ENCODE data around the gene MAGI1. TPM values are rescaled to one million over a fixed set of nuclear protein-coding genes. Genes with fewer than 3 reads are reported as not detected.

The MAGI1 gene
- total RNA-seq, 2 donors from 2014 or later: 38.6 to 45.1 TPM

- no peaks in the 10 kb centered on the region for H3K27me3 ChIP-seq (ENCODE audit: control insufficient read depth, insufficient read depth, low read length, poor library complexity, severe bottlenecking)
- no peaks in the 10 kb centered on the region for H3K4me1 ChIP-seq (ENCODE audit: control insufficient read depth, insufficient read depth, low read length)
- H3K4me3 Mint-ChIP-seq: no peak overlapping the region
- H3K36me3 Mint-ChIP-seq (ENCODE audit: low read depth): peaks cover 42% of the 10 kb centered on the region
- 93 to 94% methylated on average over 2 to 4 of the region's 4 CpGs for WGBS, 2 experiments (ENCODE audit: insufficient coverage in 1 of 2, insufficient read length in 1 of 2)
- H3K36me3 ChIP-seq (ENCODE audit: control insufficient read depth, insufficient read depth, low read length): peaks cover 30% of the 10 kb centered on the region
- H3K27ac Mint-ChIP-seq: no peak overlapping the region
- H3K27me3 Mint-ChIP-seq (ENCODE audit: insufficient read depth): no peaks in the 10 kb centered on the region
- no peaks in the 10 kb centered on the region for H3K9me3 Mint-ChIP-seq
- H3K27ac ChIP-seq (ENCODE audit: low read depth, low read length): no peak overlapping the region
- no peak for TF ChIP-seq CTCF (conservative IDR thresholded peaks at IDR 0.05)
- no peak for DNase-seq
- no peaks in the 10 kb centered on the region for H3K9me3 ChIP-seq (ENCODE audit: control insufficient read depth, low read length)
- H3K9ac ChIP-seq (ENCODE audit: extremely low read depth, low read length, poor library complexity, severe bottlenecking): no peak overlapping the region
- H3K4me1 Mint-ChIP-seq: peaks cover 12% of the 10 kb centered on the region
- H3K4me3 ChIP-seq (ENCODE audit: low read length): no peak overlapping the region
These were observed 652.9 kb downstream of the MAGI1 start for GRCh38 chr3:65385805-65386204.

- Mint-ChIP-seq H3K27ac (no peak overlapping the region), H3K36me3 (ENCODE audit: low read depth) (peaks cover 55% of the 10 kb centered on the region), H3K4me1 (peaks cover 9% of the 10 kb centered on the region)
These were observed 657.2 kb downstream of the MAGI1 start for GRCh38 chr3:65381496-65382010.

GRCh38 chr3:65379223-65379622 lies 659.5 kb downstream of the MAGI1 start:
- DNase-seq: no peak
- WGBS, 2 experiments (ENCODE audit: insufficient coverage in 1 of 2, insufficient read length in 1 of 2): 96 to 99% methylated on average over 34 to 35 of the region's 35 CpGs
- Mint-ChIP-seq H3K4me1 (peaks cover 9% of the 10 kb centered on the region), H3K9me3 (no peaks in the 10 kb centered on the region), H3K36me3 (ENCODE audit: low read depth) (peaks cover 66% of the 10 kb centered on the region), H3K27ac (no peak overlapping the region), H3K27me3 (ENCODE audit: insufficient read depth) (no peaks in the 10 kb centered on the region), H3K4me3 (no peak overlapping the region)
- H3K27ac ChIP-seq (ENCODE audit: low read depth, low read length): no peak overlapping the region
- H3K27me3 ChIP-seq (ENCODE audit: control insufficient read depth, insufficient read depth, low read length, poor library complexity, severe bottlenecking): no peaks in the 10 kb centered on the region
- H3K4me3 ChIP-seq (ENCODE audit: low read length): no peak overlapping the region
- H3K9me3 ChIP-seq (ENCODE audit: control insufficient read depth, low read length): peaks cover 6% of the 10 kb centered on the region
- H3K9ac ChIP-seq (ENCODE audit: extremely low read depth, low read length, poor library complexity, severe bottlenecking): no peak overlapping the region
- H3K4me1 ChIP-seq (ENCODE audit: control insufficient read depth, insufficient read depth, low read length): no peaks in the 10 kb centered on the region
- no peak for TF ChIP-seq CTCF (conservative IDR thresholded peaks at IDR 0.05)
- H3K36me3 ChIP-seq (ENCODE audit: control insufficient read depth, insufficient read depth, low read length): peaks cover 46% of the 10 kb centered on the region

More at GRCh38 chr3:65381496-65382010, 657.2 kb downstream of the MAGI1 start:
- H3K4me3 Mint-ChIP-seq: no peak overlapping the region
- H3K27me3 Mint-ChIP-seq (ENCODE audit: insufficient read depth): no peaks in the 10 kb centered on the region
- peaks cover 42% of the 10 kb centered on the region for H3K36me3 ChIP-seq (ENCODE audit: control insufficient read depth, insufficient read depth, low read length)
- no peak overlapping the region for H3K27ac ChIP-seq (ENCODE audit: low read depth, low read length)
- WGBS, 2 experiments (ENCODE audit: insufficient coverage in 1 of 2, insufficient read length in 1 of 2): 93% methylated on average over 10 of the region's 10 CpGs
- no peaks in the 10 kb centered on the region for H3K9me3 ChIP-seq (ENCODE audit: control insufficient read depth, low read length)
- no peak overlapping the region for H3K9ac ChIP-seq (ENCODE audit: extremely low read depth, low read length, poor library complexity, severe bottlenecking)
- no peak overlapping the region for H3K4me3 ChIP-seq (ENCODE audit: low read length)
- DNase-seq: no peak
- no peaks in the 10 kb centered on the region for H3K9me3 Mint-ChIP-seq
- no peaks in the 10 kb centered on the region for H3K27me3 ChIP-seq (ENCODE audit: control insufficient read depth, insufficient read depth, low read length, poor library complexity, severe bottlenecking)
- no peak for TF ChIP-seq CTCF (conservative IDR thresholded peaks at IDR 0.05)
- H3K4me1 ChIP-seq (ENCODE audit: control insufficient read depth, insufficient read depth, low read length): no peaks in the 10 kb centered on the region
